Dedifferentiated amniotic fluid mesenchymal stem cell (primary cell): ENCODE data around the gene FGF22.
"Not testable (repeated sequence)": the region's sequence is repeated elsewhere in the genome, so short reads cannot be mapped to it uniquely, and the experiment has no call there.

Experiments used
- DNase-seq: peaks from one replicate; pipeline ENCODE4 v3.0.0-alpha.2; 2016; ENCODE audit errors: extremely low spot score

The FGF22 gene

GRCh38 chr19:639253-640160 is at the start of gene FGF22:
Gene FGF22, plus strand, starts transcription at chr19:639879. Its CDS starts 47 bp downstream, at chr19:639926.
- peak; percentile 60 for DNase-seq

- no peak for DNase-seq
Measured at GRCh38 chr19:590396-590745, 49.3 kb upstream of the FGF22 start.

- DNase-seq, result no peak
Measured at GRCh38 chr19:590750-591098, 49.0 kb upstream of the FGF22 start.

- DNase-seq, result no peak
Measured at GRCh38 chr19:591099-591958, 48.4 kb upstream of the FGF22 start.

GRCh38 chr19:592101-592500 is 47.6 kb upstream of the FGF22 start:
- DNase-seq, result no peak

GRCh38 chr19:593055-593454 is 46.6 kb upstream of the FGF22 start:
- DNase-seq, result no peak

- no peak for DNase-seq
Measured at GRCh38 chr19:593505-593904, 46.2 kb upstream of the FGF22 start.

GRCh38 chr19:594265-594870 is 45.3 kb upstream of the FGF22 start:
- DNase-seq, result no peak

- no peak for DNase-seq
Measured at GRCh38 chr19:595326-596262, 44.1 kb upstream of the FGF22 start.

- no peak for DNase-seq
Measured at GRCh38 chr19:596263-596655, 43.4 kb upstream of the FGF22 start.

- DNase-seq, result no peak
Measured at GRCh38 chr19:597406-598315, 42.0 kb upstream of the FGF22 start.

GRCh38 chr19:601310-601709 is 38.4 kb upstream of the FGF22 start:
- DNase-seq, result no peak

GRCh38 chr19:601790-602189 is 37.9 kb upstream of the FGF22 start:
- DNase-seq, result no peak

- DNase-seq, result no peak
Measured at GRCh38 chr19:602391-603301, 37.0 kb upstream of the FGF22 start.

- not testable (repeated sequence) for DNase-seq
Measured at GRCh38 chr19:603302-603639, 36.4 kb upstream of the FGF22 start.

- not testable (repeated sequence) for DNase-seq
Measured at GRCh38 chr19:603779-604178, 35.9 kb upstream of the FGF22 start.

- no peak for DNase-seq
Measured at GRCh38 chr19:604355-604754, 35.3 kb upstream of the FGF22 start.

GRCh38 chr19:605061-605971 is 34.4 kb upstream of the FGF22 start:
- not testable (repeated sequence) for DNase-seq
